ENCODE results near the gene OR2C3. TPM values are rescaled to one million over a fixed set of nuclear protein-coding genes. Genes with fewer than 3 reads are reported as not detected.

The OR2C3 gene
- total and polyA plus RNA-seq, 2 experiments from 2014 or later = not detected

Other genes with a start within 250 kb of the OR2C3 start
- gene ZNF496, start 204.6 kb downstream of the OR2C3 start, total RNA-seq (2014; rRNA removed; shearing (Covaris generic)) = 102 and 127 TPM in 2 replicates
- 20.4 and 22.0 TPM in 2 replicates for gene ZNF496, start 204.6 kb downstream of the OR2C3 start, polyA plus RNA-seq (2016; fragmentation: Nextera tagmentation; extraction: Ambion mirVana)
- gene NLRP3, start 120.3 kb downstream of the OR2C3 start, total RNA-seq (2014; rRNA removed; shearing (Covaris generic)) = 0.42 TPM in 1 of 2 replicates, not detected in the other
- gene NLRP3, start 120.3 kb downstream of the OR2C3 start, polyA plus RNA-seq (2016; fragmentation: Nextera tagmentation; extraction: Ambion mirVana) = 0.14 TPM in 1 of 2 replicates, not detected in the other
- gene OR2B11, start 78.3 kb downstream of the OR2C3 start, total RNA-seq (2014; rRNA removed; shearing (Covaris generic)) = not detected in 2 replicates
- not detected in 2 replicates for gene OR2B11, start 78.3 kb downstream of the OR2C3 start, polyA plus RNA-seq (2016; fragmentation: Nextera tagmentation; extraction: Ambion mirVana)
- not detected in 2 replicates for gene GCSAML, start 12.7 kb upstream of the OR2C3 start, total RNA-seq (2014; rRNA removed; shearing (Covaris generic))
- gene GCSAML, start 12.7 kb upstream of the OR2C3 start, polyA plus RNA-seq (2016; fragmentation: Nextera tagmentation; extraction: Ambion mirVana) = not detected in 2 replicates
- gene OR2G2, start 51.9 kb upstream of the OR2C3 start, total RNA-seq (2014; rRNA removed; shearing (Covaris generic)) = not detected in 2 replicates
- not detected in 2 replicates for gene OR2G2, start 51.9 kb upstream of the OR2C3 start, polyA plus RNA-seq (2016; fragmentation: Nextera tagmentation; extraction: Ambion mirVana)
- not detected in 2 replicates for gene OR2G3, start 69.1 kb upstream of the OR2C3 start, total RNA-seq (2014; rRNA removed; shearing (Covaris generic))
- gene OR2G3, start 69.1 kb upstream of the OR2C3 start, polyA plus RNA-seq (2016; fragmentation: Nextera tagmentation; extraction: Ambion mirVana) = not detected in 2 replicates
- gene OR13G1, start 143.3 kb upstream of the OR2C3 start, total RNA-seq (2014; rRNA removed; shearing (Covaris generic)) = not detected in 2 replicates
- not detected in 2 replicates for gene OR13G1, start 143.3 kb upstream of the OR2C3 start, polyA plus RNA-seq (2016; fragmentation: Nextera tagmentation; extraction: Ambion mirVana)
- not detected in 2 replicates for gene OR6F1, start 180.2 kb upstream of the OR2C3 start, total RNA-seq (2014; rRNA removed; shearing (Covaris generic))
- gene OR6F1, start 180.2 kb upstream of the OR2C3 start, polyA plus RNA-seq (2016; fragmentation: Nextera tagmentation; extraction: Ambion mirVana) = not detected in 2 replicates
- 0.31 TPM in 1 of 2 replicates, not detected in the other for gene OR14K1, start 202.2 kb upstream of the OR2C3 start, total RNA-seq (2014; rRNA removed; shearing (Covaris generic))
- gene OR14K1, start 202.2 kb upstream of the OR2C3 start, polyA plus RNA-seq (2016; fragmentation: Nextera tagmentation; extraction: Ambion mirVana) = not detected in 2 replicates
- gene OR14A2, start 211.7 kb upstream of the OR2C3 start, total RNA-seq (2014; rRNA removed; shearing (Covaris generic)) = not detected in 2 replicates
- gene OR14A2, start 211.7 kb upstream of the OR2C3 start, polyA plus RNA-seq (2016; fragmentation: Nextera tagmentation; extraction: Ambion mirVana) = 0.60 TPM in 1 of 2 replicates, not detected in the other
- gene OR1C1, start 224.1 kb upstream of the OR2C3 start, total RNA-seq (2014; rRNA removed; shearing (Covaris generic)) = not detected in 2 replicates
- 0.21 TPM in 1 of 2 replicates, not detected in the other for gene OR1C1, start 224.1 kb upstream of the OR2C3 start, polyA plus RNA-seq (2016; fragmentation: Nextera tagmentation; extraction: Ambion mirVana)

Data from GM23338 (cell line).